H9 (cell line): ENCODE results near the gene SNUPN. TPM values are rescaled to one million over a fixed set of nuclear protein-coding genes. Genes with fewer than 3 reads are reported as not detected.
A peak's percentile ranks its signal among the peaks of the same experiment; 100 is the strongest.

Source experiments
- DNase-seq: peaks from one replicate; pipeline ENCODE4 v3.0.0-alpha.2; 2017
- H2AFZ ChIP-seq: one replicate; pipeline ENCODE4 v1.6.1; 2013; ENCODE audit warnings: mild to moderate bottlenecking, low read length, control low read depth, moderate library complexity
- H2AK5ac ChIP-seq: 2 replicates; pipeline ENCODE4 v1.6.1; 2013; ENCODE audit warnings: low read length, control low read depth, mixed read lengths; ENCODE audit not compliant: insufficient read length
- H2BK120ac ChIP-seq: one replicate; pipeline ENCODE4 v1.6.1; 2013; ENCODE audit warnings: low read depth, mild to moderate bottlenecking, low read length, control low read depth, inconsistent platforms; ENCODE audit not compliant: poor library complexity, severe bottlenecking
- H2BK12ac ChIP-seq: 2 replicates; pipeline ENCODE4 v1.6.1; 2013; ENCODE audit warnings: low read length, control low read depth, mixed read lengths, low read depth; ENCODE audit not compliant: insufficient read length
- H2BK15ac ChIP-seq: 2 replicates; pipeline ENCODE4 v1.6.1; 2013; ENCODE audit warnings: low read depth, low read length, control low read depth
- H2BK20ac ChIP-seq: one replicate; pipeline ENCODE4 v1.6.1; 2013; ENCODE audit warnings: low read depth, mild to moderate bottlenecking, low read length, control low read depth, inconsistent platforms; ENCODE audit not compliant: poor library complexity, severe bottlenecking
- H2BK5ac ChIP-seq: 2 replicates; pipeline ENCODE4 v1.6.1; 2013; ENCODE audit warnings: low read length, control low read depth, mixed read lengths; ENCODE audit not compliant: insufficient read length
- H3K14ac ChIP-seq: 2 replicates; pipeline ENCODE4 v1.6.1; 2013; ENCODE audit warnings: low read length, control low read depth; ENCODE audit not compliant: insufficient read depth
- H3K18ac ChIP-seq: 2 replicates; pipeline ENCODE4 v1.6.1; 2013; ENCODE audit warnings: low read depth, mild to moderate bottlenecking, mixed read lengths, low read length, control low read depth; ENCODE audit not compliant: insufficient read length
- H3K23ac ChIP-seq: 2 replicates; pipeline ENCODE4 v1.6.1; 2013; ENCODE audit warnings: low read length, control low read depth, mixed read lengths, low read depth; ENCODE audit not compliant: insufficient read length
- H3K23me2 ChIP-seq: 2 replicates; pipeline ENCODE4 v1.6.1; 2013; ENCODE audit warnings: low read depth, mild to moderate bottlenecking, mixed read lengths, low read length, control low read depth; ENCODE audit not compliant: insufficient read length, poor library complexity, severe bottlenecking
- H3K27ac ChIP-seq: 2 replicates; pipeline ENCODE4 v1.5.1; 2013; ENCODE audit warnings: low read length, control low read depth, mixed read lengths, low read depth; ENCODE audit not compliant: insufficient read length
- H3K27me3 ChIP-seq: 2 replicates; pipeline ENCODE4 v1.6.1; 2013; ENCODE audit warnings: low read length, control low read depth, inconsistent platforms; ENCODE audit not compliant: insufficient read depth
- H3K4ac ChIP-seq: 2 replicates; pipeline ENCODE4 v1.6.1; 2013; ENCODE audit warnings: low read depth, mild to moderate bottlenecking, control low read depth, inconsistent platforms, low read length, moderate library complexity
- H3K4me1 ChIP-seq: 2 replicates; pipeline ENCODE4 v1.6.1; 2013; ENCODE audit warnings: low read length, control low read depth, inconsistent platforms; ENCODE audit not compliant: insufficient read depth
- H3K4me2 ChIP-seq: 2 replicates; pipeline ENCODE4 v1.6.1; 2013; ENCODE audit warnings: low read length, control low read depth, mixed read lengths; ENCODE audit not compliant: insufficient read length, insufficient read depth
- H3K56ac ChIP-seq: 2 replicates; pipeline ENCODE4 v1.6.1; 2013; ENCODE audit warnings: low read depth, mild to moderate bottlenecking, mixed read lengths, low read length, control low read depth; ENCODE audit not compliant: insufficient read length
- H3K79me1 ChIP-seq: 2 replicates; pipeline ENCODE4 v1.6.1; 2013; ENCODE audit warnings: low read depth, mild to moderate bottlenecking, moderate library complexity, low read length, control low read depth, inconsistent platforms; ENCODE audit not compliant: insufficient read depth, poor library complexity, severe bottlenecking
- H3K79me2 ChIP-seq: 2 replicates; pipeline ENCODE4 v1.6.1; 2013; ENCODE audit warnings: low read length, control low read depth, inconsistent platforms; ENCODE audit not compliant: insufficient read depth
- H3K9ac ChIP-seq: 2 replicates; pipeline ENCODE4 v1.6.1; 2013; ENCODE audit warnings: low read length, control low read depth, mixed read lengths; ENCODE audit not compliant: insufficient read length; ENCODE audit errors: extremely low read depth
- H3K9me3 ChIP-seq: one replicate; pipeline ENCODE4 v1.6.1; 2013; ENCODE audit warnings: low read depth, low read length, inconsistent platforms; ENCODE audit not compliant: control insufficient read depth
- H3T11ph ChIP-seq: one replicate; pipeline ENCODE4 v1.6.1; 2013; ENCODE audit warnings: mild to moderate bottlenecking, low read length, control low read depth, inconsistent platforms
- H4K20me1 ChIP-seq: one replicate; pipeline ENCODE4 v1.6.1; 2013; ENCODE audit not compliant: control insufficient read depth, insufficient read length, insufficient read depth
- H4K5ac ChIP-seq: 2 replicates; pipeline ENCODE4 v1.6.1; 2013; ENCODE audit warnings: low read depth, mild to moderate bottlenecking, mixed read lengths, low read length, control low read depth; ENCODE audit not compliant: insufficient read length
- H4K8ac ChIP-seq: replicated peaks from 2 replicates; pipeline ENCODE4 v1.6.1; 2013; ENCODE audit warnings: low read length, control low read depth, mixed read lengths, low read depth; ENCODE audit not compliant: insufficient read length
- H4K91ac ChIP-seq: 2 replicates; pipeline ENCODE4 v1.6.1; 2013; ENCODE audit warnings: low read depth, mild to moderate bottlenecking, moderate library complexity, mixed read lengths, low read length, control low read depth; ENCODE audit not compliant: insufficient read length
- H3K27ac Mint-ChIP-seq, 3 experiments: 2 replicates in 2 of 3; 3 replicates in 1 of 3; pipeline ENCODE4 v1.8.0; 2020 to 2021; ENCODE audit warnings: mixed read lengths in 3 of 3, mild to moderate bottlenecking in 1 of 3, moderate library complexity in 1 of 3
- H3K27me3 Mint-ChIP-seq: 2 replicates; pipeline ENCODE4 v1.8.0; 2021; ENCODE audit warnings: low read depth, mild to moderate bottlenecking, moderate library complexity, mixed read lengths
- H3K36me3 Mint-ChIP-seq, 3 experiments: 2 replicates in 2 of 3; 3 replicates in 1 of 3; pipeline ENCODE4 v1.8.0; 2020 to 2021; ENCODE audit warnings: low read depth in 3 of 3, mixed read lengths in 3 of 3; ENCODE audit not compliant: insufficient read depth in 1 of 3
- H3K4me1 Mint-ChIP-seq, 2 experiments: 2 replicates each; pipeline ENCODE4 v1.8.0; 2020; ENCODE audit warnings: mixed read lengths in 2 of 2
- H3K4me3 Mint-ChIP-seq, 2 experiments: 2 replicates in 1 of 2; 3 replicates in 1 of 2; pipeline ENCODE4 v1.8.0; 2020 to 2021; ENCODE audit warnings: mild to moderate bottlenecking in 2 of 2, mixed read lengths in 2 of 2, moderate library complexity in 1 of 2
- H3K9me3 Mint-ChIP-seq, 2 experiments: 2 replicates in 1 of 2; 3 replicates in 1 of 2; pipeline ENCODE4 v1.8.0; 2020; ENCODE audit warnings: mild to moderate bottlenecking in 2 of 2, mixed read lengths in 2 of 2, moderate library complexity in 1 of 2
- WGBS: extraction: QIAGEN DNeasy Blood & Tissue Kit; methylation state at CpG from one replicate; pipeline ENCODE4 v1.1.7; 2013; ENCODE audit warnings: missing lambda C conversion rate, low lambda C conversion rate, mixed read lengths; ENCODE audit not compliant: insufficient read length; ENCODE audit errors: extremely low coverage; 5-methylcytosine and 5-hydroxymethylcytosine counted together
- total RNA-seq: library from RNA; stranded (reverse); gene quantifications from 2 replicates; pipeline ENCODE4 v1.2.1, GENCODE V29; 2021
- TF ChIP-seq, protein P1 (sequence below): fragments of 200-600 bp; sonication (generic); conservative IDR thresholded peaks from 3 replicates; pipeline ENCODE4 v1.8.0; 2021; ENCODE audit warnings: antibody characterized with exemption, mild to moderate bottlenecking

Gene SNUPN
- total RNA-seq, 1 experiment from 2014 or later, result 32.7 TPM

DNA sequence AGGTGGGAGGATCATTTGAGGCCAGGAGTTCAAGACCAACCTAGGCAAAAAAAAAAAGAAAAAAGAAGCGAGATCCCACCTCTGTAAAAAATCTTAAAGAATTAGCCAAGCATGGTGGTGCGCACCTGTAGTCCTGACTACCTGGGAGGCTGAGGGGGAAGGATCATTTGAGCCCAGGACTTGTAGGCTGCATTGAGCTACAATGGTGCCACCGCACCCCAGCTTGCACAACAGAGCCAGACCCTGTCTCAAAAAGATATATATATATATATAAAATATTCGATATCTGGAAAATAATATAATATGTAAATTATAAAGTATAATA lies 15.6 kb upstream of the SNUPN start:
- H3T11ph ChIP-seq, result no peak overlapping the region
- H2BK120ac ChIP-seq, result no peak overlapping the region
- H2AK5ac ChIP-seq, result no peak overlapping the region
- H3K4me1 Mint-ChIP-seq, result peaks cover 23 to 32% of the 10 kb centered on the region in 2 experiments
- peak overlapping the region; percentile 73 for H3K9ac ChIP-seq
- H3K79me1 ChIP-seq, result peaks cover 9% of the 10 kb centered on the region
- H3K4me2 ChIP-seq, result peak overlapping the region; percentile 71
- peak overlapping the region in 2 of 3 experiments; percentile 83 to 92; a peak in 4 of 7 replicates for H3K27ac Mint-ChIP-seq
- H3K56ac ChIP-seq, result no peak overlapping the region
- H3K18ac ChIP-seq, result no peak overlapping the region
- no peaks in the 10 kb centered on the region for H4K20me1 ChIP-seq
- peaks cover 0 to 10% (median 3%) of the 10 kb centered on the region in 3 experiments; a peak in 3 of 7 replicates for H3K36me3 Mint-ChIP-seq
- H3K4me1 ChIP-seq, result no peaks in the 10 kb centered on the region
- no peak overlapping the region for H3K4ac ChIP-seq
- H4K5ac ChIP-seq, result no peak overlapping the region
- no peaks in the 10 kb centered on the region for H3K9me3 ChIP-seq
- no peak overlapping the region for H2BK12ac ChIP-seq
- H3K27ac ChIP-seq, result no peak overlapping the region
- H3K23me2 ChIP-seq, result peaks cover 15% of the 10 kb centered on the region
- H3K4me3 Mint-ChIP-seq, result peak overlapping the region; percentile 92 to 93
- no peak overlapping the region for H3K14ac ChIP-seq
- H2BK20ac ChIP-seq, result no peak overlapping the region
- DNase-seq, result no peak
- no peak overlapping the region for H2BK5ac ChIP-seq
- no peak overlapping the region for H2BK15ac ChIP-seq
- H3K27me3 Mint-ChIP-seq, result peaks cover 14% of the 10 kb centered on the region
- H3K27me3 ChIP-seq, result no peaks in the 10 kb centered on the region; the same call in 1 of the 2 replicates
- H2AFZ ChIP-seq, result no peak overlapping the region
- TF ChIP-seq, protein P1, sequence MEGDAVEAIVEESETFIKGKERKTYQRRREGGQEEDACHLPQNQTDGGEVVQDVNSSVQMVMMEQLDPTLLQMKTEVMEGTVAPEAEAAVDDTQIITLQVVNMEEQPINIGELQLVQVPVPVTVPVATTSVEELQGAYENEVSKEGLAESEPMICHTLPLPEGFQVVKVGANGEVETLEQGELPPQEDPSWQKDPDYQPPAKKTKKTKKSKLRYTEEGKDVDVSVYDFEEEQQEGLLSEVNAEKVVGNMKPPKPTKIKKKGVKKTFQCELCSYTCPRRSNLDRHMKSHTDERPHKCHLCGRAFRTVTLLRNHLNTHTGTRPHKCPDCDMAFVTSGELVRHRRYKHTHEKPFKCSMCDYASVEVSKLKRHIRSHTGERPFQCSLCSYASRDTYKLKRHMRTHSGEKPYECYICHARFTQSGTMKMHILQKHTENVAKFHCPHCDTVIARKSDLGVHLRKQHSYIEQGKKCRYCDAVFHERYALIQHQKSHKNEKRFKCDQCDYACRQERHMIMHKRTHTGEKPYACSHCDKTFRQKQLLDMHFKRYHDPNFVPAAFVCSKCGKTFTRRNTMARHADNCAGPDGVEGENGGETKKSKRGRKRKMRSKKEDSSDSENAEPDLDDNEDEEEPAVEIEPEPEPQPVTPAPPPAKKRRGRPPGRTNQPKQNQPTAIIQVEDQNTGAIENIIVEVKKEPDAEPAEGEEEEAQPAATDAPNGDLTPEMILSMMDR, result no peak
- H3K79me2 ChIP-seq, result peaks cover 20% of the 10 kb centered on the region; the same call in 1 of the 2 replicates
- WGBS, result no CpG with 5 or more reads among the region's 4 CpGs
- no peak overlapping the region for H3K23ac ChIP-seq
- H4K91ac ChIP-seq, result no peak overlapping the region
- no peak overlapping the region for H4K8ac ChIP-seq
- H3K9me3 Mint-ChIP-seq, result no peaks in the 10 kb centered on the region
